Measurements from ENCODE around the gene CAPRIN1.

DNA sequence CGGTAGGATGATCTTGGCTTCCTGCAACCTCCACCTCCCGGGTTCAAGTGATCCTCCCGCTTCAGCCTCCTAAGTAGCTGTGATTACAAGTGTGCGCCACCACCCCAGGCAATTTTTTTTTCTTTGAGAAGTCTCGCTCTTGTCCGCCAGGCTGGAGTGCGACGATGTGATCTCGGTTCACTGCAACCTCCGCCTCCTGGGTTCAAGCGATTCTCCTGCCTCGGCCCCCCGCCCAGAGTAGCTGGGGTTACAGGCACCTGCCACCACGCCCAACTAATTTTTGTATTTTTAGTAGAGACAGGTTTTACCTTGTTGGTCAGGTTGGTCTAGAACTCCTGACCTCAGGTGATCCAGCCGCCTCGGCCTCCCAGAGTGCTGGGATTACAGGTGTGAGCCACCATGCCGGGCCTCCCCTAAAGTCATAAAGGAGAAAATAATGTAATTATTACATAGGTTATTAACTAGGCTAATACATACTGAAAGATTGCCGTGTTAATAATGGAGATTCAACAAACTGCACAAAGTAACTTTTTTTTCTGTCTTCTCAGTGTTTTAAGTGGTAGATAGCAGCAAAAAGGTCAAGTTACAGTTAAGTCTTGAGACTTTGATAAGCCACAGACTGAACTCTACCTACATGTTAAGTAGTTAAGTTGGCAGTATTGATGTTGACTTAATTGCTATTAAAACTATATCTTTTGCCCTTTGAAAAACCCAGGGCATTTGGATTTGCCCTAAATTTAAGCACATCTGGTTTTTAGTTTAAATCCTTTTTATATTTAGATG, 3.9 kb downstream of the CAPRIN1 start:
- TF ChIP-seq, protein P1, sequence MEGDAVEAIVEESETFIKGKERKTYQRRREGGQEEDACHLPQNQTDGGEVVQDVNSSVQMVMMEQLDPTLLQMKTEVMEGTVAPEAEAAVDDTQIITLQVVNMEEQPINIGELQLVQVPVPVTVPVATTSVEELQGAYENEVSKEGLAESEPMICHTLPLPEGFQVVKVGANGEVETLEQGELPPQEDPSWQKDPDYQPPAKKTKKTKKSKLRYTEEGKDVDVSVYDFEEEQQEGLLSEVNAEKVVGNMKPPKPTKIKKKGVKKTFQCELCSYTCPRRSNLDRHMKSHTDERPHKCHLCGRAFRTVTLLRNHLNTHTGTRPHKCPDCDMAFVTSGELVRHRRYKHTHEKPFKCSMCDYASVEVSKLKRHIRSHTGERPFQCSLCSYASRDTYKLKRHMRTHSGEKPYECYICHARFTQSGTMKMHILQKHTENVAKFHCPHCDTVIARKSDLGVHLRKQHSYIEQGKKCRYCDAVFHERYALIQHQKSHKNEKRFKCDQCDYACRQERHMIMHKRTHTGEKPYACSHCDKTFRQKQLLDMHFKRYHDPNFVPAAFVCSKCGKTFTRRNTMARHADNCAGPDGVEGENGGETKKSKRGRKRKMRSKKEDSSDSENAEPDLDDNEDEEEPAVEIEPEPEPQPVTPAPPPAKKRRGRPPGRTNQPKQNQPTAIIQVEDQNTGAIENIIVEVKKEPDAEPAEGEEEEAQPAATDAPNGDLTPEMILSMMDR (conservative IDR thresholded peaks at IDR 0.05; ENCODE audit: low read depth, low read length) = no peak
- TF ChIP-seq EZH2 (IDR thresholded peaks at IDR 0.05; ENCODE audit: low read length, unreplicated experiment) (no peak), EZH2phosphoT487 (IDR thresholded peaks at IDR 0.05; ENCODE audit: borderline replicate concordance, low read length) (no peak)
